K562 (cell line): ENCODE data around the gene EN2. TPM values are rescaled to one million over a fixed set of nuclear protein-coding genes. Genes with fewer than 3 reads are reported as not detected.

Source experiments
- ATAC-seq: fragments of 200-7000 bp; cut with Tn5 transposase; 3 replicates; pipeline ENCODE4 v1.9.1; 2020; ENCODE audit warnings: moderate library complexity
- BruUV-seq: library from RNA; stranded (reverse); fragments of 400-500 nt; replicated peaks from 2 replicates; lab custom pipeline; 2021; lab: Mats Ljungman, UMichigan
- CTCF ChIA-PET: fragments of 300-600 bp; formaldehyde crosslinking; extraction: SDS; loops from one replicate; lab custom pipeline; 2021; ENCODE audit warnings: low intra/inter-chr PET ratio; lab: Yijun Ruan, JAX
- POLR2A ChIA-PET: fragments of 300-600, 350-650 bp; sonication (Branson Sonifier 250); formaldehyde crosslinking; extraction: SDS; loops from one replicate; lab custom pipeline; 2021; ENCODE audit warnings: antibody characterized with exemption, inconsistent platforms; lab: Yijun Ruan, JAX
- DNase-seq, 4 experiments: peaks; one replicate each; pipeline versions ENCODE4 v3.0.0 to v3.0.0-alpha.2; 2011 to 2018; ENCODE audit warnings: low spot score in 3 of 4, mixed read lengths in 3 of 4; ENCODE audit errors: extremely low read depth in 1 of 4
- FAIRE-seq: peaks from 2 replicates; lab custom pipeline; 2011; peaks lifted over from hg19 to GRCh38; lab: Jason Lieb, UNC
- H2AFZ ChIP-seq: 2 replicates; pipeline ENCODE4 v1.6.0; 2011; ENCODE audit warnings: low read depth, low read length, control low read depth, inconsistent platforms
- H3K27ac ChIP-seq: fragments of 200-600 bp; 3 replicates; pipeline ENCODE4 v1.8.0; 2011; ENCODE audit warnings: low read depth, mild to moderate bottlenecking, control low read depth, inconsistent platforms, low read length, moderate library complexity, mixed read lengths; ENCODE audit errors: extremely low read depth
- H3K27me3 ChIP-seq, 2 experiments: fragments of 300-600 bp in 1 of 2; 2 replicates in 1 of 2; 3 replicates in 1 of 2; pipeline versions ENCODE4 v1.6.0 to v1.8.0; 2011; ENCODE audit warnings: inconsistent platforms in 2 of 2, low read length in 2 of 2, mild to moderate bottlenecking in 1 of 2, mixed read lengths in 1 of 2, moderate library complexity in 1 of 2; ENCODE audit not compliant: control insufficient read depth in 2 of 2, insufficient read depth in 2 of 2
- H3K36me3 ChIP-seq: fragments of 300-600 bp; 3 replicates; pipeline ENCODE4 v1.8.0; 2011; ENCODE audit warnings: mild to moderate bottlenecking, low read length, inconsistent platforms; ENCODE audit not compliant: control insufficient read depth, insufficient read depth
- H3K4me1 ChIP-seq, 2 experiments: fragments of 200-600 bp in 1 of 2; replicated peaks in 1 of 2; 2 replicates in 1 of 2; 3 replicates in 1 of 2; pipeline versions ENCODE4 v1.5.1 to v1.8.0; 2011; ENCODE audit warnings: inconsistent platforms in 2 of 2, low read length in 2 of 2, mild to moderate bottlenecking in 1 of 2, mixed read lengths in 1 of 2, moderate library complexity in 1 of 2; ENCODE audit not compliant: control insufficient read depth in 2 of 2, insufficient read depth in 2 of 2
- H3K4me2 ChIP-seq: 2 replicates; pipeline ENCODE4 v1.6.1; 2011; ENCODE audit warnings: low read length, control low read depth, inconsistent platforms, mixed read lengths; ENCODE audit not compliant: insufficient read depth
- H3K4me3 ChIP-seq: fragments of 200-600 bp; sonication (generic), shearing (Covaris generic); 2 replicates; pipeline ENCODE4 v1.5.1; 2016; ENCODE audit warnings: control low read depth, inconsistent platforms
- H3K79me2 ChIP-seq: fragments of 200-600 bp; 3 replicates; pipeline ENCODE4 v1.8.0; 2011; ENCODE audit warnings: low read length, inconsistent platforms; ENCODE audit not compliant: control insufficient read depth, insufficient read depth
- H3K9ac ChIP-seq, 2 experiments: 2 replicates each; pipeline versions ENCODE4 v1.6.0 to v1.6.1; 2011; ENCODE audit warnings: low read depth in 2 of 2, low read length in 2 of 2, control low read depth in 1 of 2, inconsistent platforms in 1 of 2, mild to moderate bottlenecking in 1 of 2, mixed read lengths in 1 of 2; ENCODE audit not compliant: insufficient read depth in 1 of 2
- H3K9me1 ChIP-seq: one replicate; pipeline ENCODE4 v1.6.0; 2011; ENCODE audit warnings: inconsistent platforms, mild to moderate bottlenecking, low read length, moderate library complexity; ENCODE audit not compliant: control insufficient read depth, insufficient read depth
- H3K9me3 ChIP-seq: replicated peaks from 2 replicates; pipeline ENCODE4 v1.5.1; 2011; ENCODE audit warnings: low read depth, low read length, inconsistent platforms; ENCODE audit not compliant: control insufficient read depth, insufficient read depth
- H4K20me1 ChIP-seq: replicated peaks from 2 replicates; pipeline ENCODE4 v1.6.1; 2011; ENCODE audit warnings: low read length, inconsistent platforms, mixed read lengths; ENCODE audit not compliant: control insufficient read depth, insufficient read depth
- CBX2 ChIP-seq: fragments of 200-600 bp; sonication (generic); IDR thresholded peaks from one replicate; pipeline ENCODE4 v1.6.1; 2012; ENCODE audit warnings: mild to moderate bottlenecking, low read length, inconsistent platforms; ENCODE audit not compliant: insufficient read depth, poor library complexity, severe bottlenecking
- EGR1 ChIP-seq: fragments of 450-650 bp; conservative IDR thresholded peaks from 2 replicates; pipeline ENCODE4 v1.6.1; 2017; ENCODE audit warnings: mild to moderate bottlenecking
- SIRT6 ChIP-seq: IDR thresholded peaks from one replicate; pipeline ENCODE4 v1.6.1; 2012; ENCODE audit warnings: low read depth, mild to moderate bottlenecking, control low read depth, inconsistent platforms, low read length, moderate library complexity
- SRF ChIP-seq, 2 experiments: fragments of 250-450, 450-650 bp in 1 of 2; sonication (Bioruptor Pico) in 1 of 2; sonication (generic) in 1 of 2; formaldehyde crosslinking; IDR thresholded peaks; 2 replicates each; pipeline versions ENCODE4 v1.5.0 to v1.5.1; 2020 to 2022; ENCODE audit warnings: mild to moderate bottlenecking in 1 of 2, missing genetic modification reagents in 1 of 2
- ZNF124 ChIP-seq: sonication (generic); formaldehyde crosslinking; IDR thresholded peaks from 2 replicates; pipeline ENCODE4 v1.8.1; 2022; ENCODE audit warnings: missing genetic modification reagents
- WGBS: fragments of 100-300 bp; shearing (Covaris generic); methylation state at CpG from one replicate; pipeline ENCODE4 v1.1.6; 2016; ENCODE audit warnings: low coverage, mixed read lengths; ENCODE audit not compliant: insufficient coverage; ENCODE audit errors: missing lambda C conversion rate; 5-methylcytosine and 5-hydroxymethylcytosine counted together
- in situ Hi-C: fragments of 300-500 bp; cut with MboI; formaldehyde crosslinking; loops from 4 replicates; pipeline ENCODE4 v1.15.0; 2018; ENCODE audit warnings: inconsistent platforms, mixed read lengths
- intact Hi-C: fragments of 100-400 bp; cut with micrococcal nuclease; formaldehyde crosslinking; loops from 2 replicates; pipeline ENCODE4 v1.14.2; 2022
- polyA plus RNA-seq, 8 experiments: library from polyadenylated mRNA; depleted of rRNA in 4 of 8; stranded (reverse) in 5 of 8; unstranded in 3 of 8; fragments of >200 nt; fragmentation: Nextera tagmentation in 2 of 8; fragmentation: Illumina TruSeq in 1 of 8; extraction: Ambion mirVana in 2 of 8; extraction: Trizol in 1 of 8; gene quantifications; 2 replicates each; pipeline versions ENCODE4 v1.2.1 to v1.2.3, GENCODE V29; 2011 to 2014; ENCODE audit warnings: inconsistent platforms in 1 of 8, missing spikeins in 1 of 8
- total RNA-seq, 7 experiments: library from RNA; depleted of rRNA in 6 of 7; stranded (reverse); fragments of >200 nt in 6 of 7; fragmentation: Illumina TruSeq in 2 of 7; extraction: Trizol in 2 of 7; gene quantifications; 2 replicates each; pipeline versions ENCODE4 v1.2.1 to v1.2.3, GENCODE V29; 2011 to 2021; ENCODE audit warnings: low replicate concordance in 1 of 7

Gene EN2
- total and polyA plus RNA-seq, 9 of the 15 experiments (the other 6 are each of a cell fraction or from before 2014, with no cell fraction given) = 0.04 TPM; not detected in 7

DNA sequence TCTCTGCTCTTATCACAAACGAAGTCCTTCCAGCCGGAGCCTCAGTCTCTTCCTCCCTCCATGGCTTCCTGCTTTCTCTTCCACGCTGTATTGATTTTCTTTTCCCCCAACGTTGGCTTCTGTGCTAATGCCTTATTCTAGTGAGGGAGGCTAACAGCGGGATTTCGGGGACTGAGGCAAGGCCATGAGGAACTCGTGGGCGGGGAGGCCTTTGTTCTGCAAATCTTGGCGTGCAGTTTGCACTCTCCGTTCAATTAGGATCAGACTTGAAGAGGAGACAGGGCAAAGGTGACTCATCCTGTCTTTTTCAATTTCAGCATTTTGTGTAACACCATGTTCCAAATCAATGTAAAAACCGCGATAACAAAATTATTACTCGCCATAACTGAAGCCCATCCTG, 25.3 kb downstream of the EN2 start:
- peak; percentile 66 for TF ChIP-seq CBX2
- TF ChIP-seq SIRT6 = no peak
- no peak for TF ChIP-seq ZNF124 (CRISPR knock-in tag)
- in situ Hi-C loops (no loop called here), intact Hi-C loops (no loop called here)
- ChIA-PET CTCF (no interaction called here), POLR2A (interaction anchor here (0.5 to 1.1 kb wide), 2 partner anchors 16 to 134 kb away, joined by 3 read pairs; no protein-coding TSS in a partner anchor)
- ATAC-seq (no peak), FAIRE-seq (no peak), DNase-seq (no peak)
- Histone ChIP-seq H3K27ac (no peak overlapping the region), H3K4me1 (peaks cover 0 to 3% of the 10 kb centered on the region in 2 experiments; a peak in 1 of 5 replicates), H3K4me2 (no peak overlapping the region), H3K4me3 (no peak overlapping the region), H3K36me3 (no peaks in the 10 kb centered on the region), H3K9me1 (no peaks in the 10 kb centered on the region), H3K27me3 (peaks cover 59 to 72% of the 10 kb centered on the region in 2 experiments), H2AFZ (no peak overlapping the region), H3K9ac (no peak overlapping the region), H4K20me1 (peaks cover 4% of the 10 kb centered on the region; the same call in 1 of the 2 replicates), H3K9me3 (peaks cover 6% of the 10 kb centered on the region), H3K79me2 (no peaks in the 10 kb centered on the region)
- 6% methylated on average over 13 of the region's 13 CpGs for WGBS
- no TSS peak for BruUV-seq

DNA sequence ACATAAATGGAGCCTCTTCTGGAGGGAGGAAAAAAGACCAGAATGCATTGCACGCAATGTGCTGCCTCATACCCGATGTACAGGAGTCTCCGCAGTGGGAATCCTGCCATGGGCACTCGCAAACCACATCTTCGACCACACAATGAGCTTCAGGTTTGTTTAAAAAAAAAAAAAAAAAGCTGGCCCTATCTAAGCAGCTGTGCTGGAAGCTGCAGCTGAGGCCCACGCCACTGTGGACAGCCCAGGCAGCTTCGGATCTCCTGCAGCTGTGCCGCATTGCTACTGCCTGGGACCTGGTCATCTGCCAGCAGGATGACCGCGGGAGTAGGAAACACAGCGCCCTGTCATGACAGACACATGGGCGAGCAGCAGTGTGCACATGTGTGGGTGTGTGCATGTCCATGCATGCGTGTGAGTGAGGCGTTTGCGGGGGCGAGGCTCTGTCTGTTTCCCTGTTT, 26.0 kb downstream of the EN2 start:
- Histone ChIP-seq H3K27me3 (peaks cover 59 to 79% of the 10 kb centered on the region in 2 experiments), H3K79me2 (no peaks in the 10 kb centered on the region), H3K4me2 (no peak overlapping the region), H3K4me3 (no peak overlapping the region), H3K4me1 (peaks cover 0 to 3% of the 10 kb centered on the region in 2 experiments; a peak in 1 of 5 replicates), H3K9me3 (peaks cover 6% of the 10 kb centered on the region), H3K27ac (no peak overlapping the region), H3K9me1 (no peaks in the 10 kb centered on the region), H3K36me3 (no peaks in the 10 kb centered on the region), H3K9ac (no peak overlapping the region), H2AFZ (no peak overlapping the region), H4K20me1 (peaks cover 4% of the 10 kb centered on the region; the same call in 1 of the 2 replicates)
- FAIRE-seq = no peak
- intact Hi-C loops (no loop called here), in situ Hi-C loops (no loop called here)
- no peak for TF ChIP-seq SRF (CRISPR knock-in tag; IDR thresholded peaks at IDR 0.05)
- TF ChIP-seq EGR1 = peak; percentile 38
- BruUV-seq = no TSS peak
- no peak for DNase-seq
- under 1% methylated on average over 16 of the region's 16 CpGs for WGBS
- ChIA-PET POLR2A (interaction anchor here (0.5 to 1.1 kb wide), 3 partner anchors 15 to 135 kb away, joined by 3 read pairs; no protein-coding TSS in a partner anchor), CTCF (no interaction called here)
- ATAC-seq = peak; percentile 51
